CD8-positive, alpha-beta memory T cell (primary cell): ENCODE measurements around the gene TMEM63C. TPM values are rescaled to one million over a fixed set of nuclear protein-coding genes. Genes with fewer than 3 reads are reported as not detected.

ENCODE experiments used
- CTCF ChIA-PET: fragments of 350-600 bp; sonication (Branson Sonifier 250); formaldehyde crosslinking; loops from one replicate; lab custom pipeline; 2021; ENCODE audit warnings: antibody characterized with exemption; lab: Charles Lee
- POLR2A ChIA-PET: fragments of 350-600 bp; sonication (Branson Sonifier 250); formaldehyde crosslinking; loops from one replicate; lab custom pipeline; 2021; ENCODE audit warnings: antibody characterized with exemption; lab: Charles Lee
- DNase-seq, 5 donors: peaks; one replicate each; pipeline versions ENCODE4 v3.0.0 to v3.0.0-alpha.2; 2020 to 2022; ENCODE audit warnings: mixed read lengths in 1 of 5
- H3K27ac ChIP-seq: one replicate; pipeline ENCODE4 v1.7.0; 2013; ENCODE audit warnings: low read depth, mild to moderate bottlenecking, low read length, moderate library complexity
- H3K27me3 ChIP-seq: 2 replicates; pipeline ENCODE4 v1.7.0; 2013; ENCODE audit warnings: low read length, mild to moderate bottlenecking; ENCODE audit not compliant: insufficient read depth, poor library complexity, severe bottlenecking
- H3K36me3 ChIP-seq: 2 replicates; pipeline ENCODE4 v1.7.0; 2013; ENCODE audit warnings: mild to moderate bottlenecking, low read length, moderate library complexity; ENCODE audit not compliant: insufficient read depth
- H3K4me1 ChIP-seq: 2 replicates; pipeline ENCODE4 v1.7.0; 2013; ENCODE audit warnings: mild to moderate bottlenecking, low read length, moderate library complexity; ENCODE audit not compliant: insufficient read depth
- H3K4me3 ChIP-seq: 2 replicates; pipeline ENCODE4 v1.7.0; 2013; ENCODE audit warnings: mild to moderate bottlenecking, low read length
- H3K9me3 ChIP-seq: 2 replicates; pipeline ENCODE4 v1.7.0; 2013; ENCODE audit warnings: mild to moderate bottlenecking, low read length
- H3K27ac Mint-ChIP-seq, 8 donors: one replicate each; pipeline ENCODE4 v1.8.0; 2020 to 2021; ENCODE audit warnings: mixed read lengths in 8 of 8, mild to moderate bottlenecking in 6 of 8, inconsistent platforms in 3 of 8, moderate library complexity in 3 of 8
- H3K27me3 Mint-ChIP-seq, 2 donors: one replicate each; pipeline ENCODE4 v1.8.0; 2020 to 2021; ENCODE audit warnings: mixed read lengths in 2 of 2, mild to moderate bottlenecking in 1 of 2, moderate library complexity in 1 of 2
- H3K36me3 Mint-ChIP-seq, 3 donors: one replicate each; pipeline ENCODE4 v1.8.0; 2020 to 2021; ENCODE audit warnings: mixed read lengths in 3 of 3, inconsistent platforms in 1 of 3, mild to moderate bottlenecking in 1 of 3
- H3K4me1 Mint-ChIP-seq, 3 donors: one replicate each; pipeline ENCODE4 v1.8.0; 2020 to 2021; ENCODE audit warnings: mixed read lengths in 3 of 3, inconsistent platforms in 1 of 3, mild to moderate bottlenecking in 1 of 3
- H3K4me3 Mint-ChIP-seq, 7 donors: one replicate each; pipeline ENCODE4 v1.8.0; 2020 to 2021; ENCODE audit warnings: mixed read lengths in 7 of 7, mild to moderate bottlenecking in 6 of 7, moderate library complexity in 4 of 7, inconsistent platforms in 2 of 7
- H3K9me3 Mint-ChIP-seq, 5 donors: one replicate each; pipeline ENCODE4 v1.8.0; 2020 to 2022; ENCODE audit warnings: mixed read lengths in 5 of 5, mild to moderate bottlenecking in 3 of 5, moderate library complexity in 2 of 5, inconsistent platforms in 1 of 5
- polyA plus RNA-seq: library from polyadenylated mRNA; unstranded; fragments of 300-500 nt; fragmentation: Illumina TruSeq; gene quantifications from one replicate; pipeline ENCODE4 v1.2.3, GENCODE V29; 2021
- total RNA-seq, 2 experiments: library from RNA; stranded (reverse); gene quantifications; one replicate each; pipeline ENCODE4 v1.2.3, GENCODE V29; 2021

TMEM63C gene
- total and polyA plus RNA-seq, 3 experiments from 2014 or later: 0.28 to 0.68 (median 0.64) TPM

DNA sequence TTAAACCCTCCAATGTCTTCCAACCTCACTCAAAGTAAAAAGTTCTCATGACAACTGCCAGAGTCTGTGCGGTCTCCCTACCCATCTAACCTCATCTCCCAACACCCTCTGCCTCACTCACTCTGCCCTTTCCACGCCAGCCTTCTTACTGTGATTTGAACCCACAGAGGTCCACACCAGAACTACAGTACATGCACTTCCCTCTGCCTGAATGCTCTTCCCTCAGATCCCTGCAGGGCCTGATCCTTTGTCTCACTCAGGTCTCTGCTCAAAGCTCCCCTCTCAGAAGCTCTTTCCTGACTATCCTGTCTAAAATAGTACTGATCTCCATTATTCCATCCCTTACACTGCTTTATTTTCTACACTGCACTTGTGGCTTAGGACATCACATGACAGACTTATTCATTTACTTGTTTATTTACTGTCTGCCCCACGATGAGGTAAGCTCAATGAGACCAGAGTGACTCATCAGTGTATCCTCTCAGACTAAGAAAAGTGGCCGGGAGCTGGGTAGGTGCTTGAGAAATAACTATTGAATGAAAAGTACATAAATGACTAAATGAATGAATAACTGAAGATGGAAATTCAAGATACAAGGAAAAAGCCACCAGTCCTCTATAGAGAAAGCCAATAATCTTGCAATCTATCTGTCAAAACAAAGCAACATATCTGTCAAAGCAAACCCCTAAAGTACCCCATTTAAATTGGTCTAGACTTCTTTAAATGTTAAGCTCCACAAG lies 122.0 kb downstream of the TMEM63C start:
- POLR2A ChIA-PET: no interaction called here
- Mint-ChIP-seq H3K27me3 (peaks cover 0 to 1% of the 10 kb centered on the region in 2 donors), H3K36me3 (peaks cover 0 to 15% (median 11%) of the 10 kb centered on the region in 3 donors), H3K27ac (peak overlapping the region in 5 of 8 donors; percentile 2 to 74 (median 20)), H3K4me3 (peak overlapping the region in 1 of 7 donors; percentile 22), H3K9me3 (no peaks in the 10 kb centered on the region), H3K4me1 (peaks cover 0 to 12% (median 5%) of the 10 kb centered on the region in 3 donors)
- Histone ChIP-seq H3K27ac (no peak overlapping the region), H3K4me3 (no peak overlapping the region), H3K36me3 (no peaks in the 10 kb centered on the region), H3K4me1 (no peaks in the 10 kb centered on the region), H3K9me3 (no peaks in the 10 kb centered on the region), H3K27me3 (no peaks in the 10 kb centered on the region)
- DNase-seq: no peak
- CTCF ChIA-PET: interaction anchor here (5.6 kb wide), 1 partner anchor 11 kb away, joined by 50 read pairs; no protein-coding TSS in a partner anchor

DNA sequence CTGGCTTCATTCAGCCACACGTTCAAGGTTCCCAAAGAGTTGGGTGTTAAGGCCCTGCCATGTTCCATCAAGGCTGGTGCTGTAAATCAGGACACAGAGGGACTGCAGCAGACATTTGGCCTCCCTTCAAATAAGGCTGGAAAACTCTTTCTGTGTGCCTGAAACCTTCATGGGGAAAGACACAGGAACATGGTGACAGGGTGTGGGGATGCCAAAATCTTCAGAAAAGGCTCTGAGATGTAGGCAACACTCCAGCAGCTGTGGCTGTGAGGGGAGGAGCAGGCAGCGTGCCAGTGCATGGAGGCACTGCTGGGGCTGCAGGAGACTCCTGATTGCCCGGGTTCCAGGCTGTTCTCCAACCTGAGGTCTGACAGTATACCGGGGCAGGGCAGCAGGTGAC lies 124.1 kb downstream of the TMEM63C start:
- Mint-ChIP-seq H3K4me1 (peaks cover 0 to 12% (median 5%) of the 10 kb centered on the region in 3 donors), H3K4me3 (no peak overlapping the region), H3K27ac (no peak overlapping the region), H3K36me3 (peaks cover 0 to 10% (median 8%) of the 10 kb centered on the region in 3 donors), H3K27me3 (peaks cover 0 to 1% of the 10 kb centered on the region in 2 donors), H3K9me3 (no peaks in the 10 kb centered on the region)
- Histone ChIP-seq H3K4me3 (no peak overlapping the region), H3K9me3 (no peaks in the 10 kb centered on the region), H3K27me3 (no peaks in the 10 kb centered on the region), H3K4me1 (no peaks in the 10 kb centered on the region), H3K27ac (no peak overlapping the region), H3K36me3 (no peaks in the 10 kb centered on the region)
- ChIA-PET POLR2A (no interaction called here), CTCF (interaction anchor here (5.6 kb wide), 1 partner anchor 9 kb away, joined by 50 read pairs; no protein-coding TSS in a partner anchor)
- no peak for DNase-seq

DNA sequence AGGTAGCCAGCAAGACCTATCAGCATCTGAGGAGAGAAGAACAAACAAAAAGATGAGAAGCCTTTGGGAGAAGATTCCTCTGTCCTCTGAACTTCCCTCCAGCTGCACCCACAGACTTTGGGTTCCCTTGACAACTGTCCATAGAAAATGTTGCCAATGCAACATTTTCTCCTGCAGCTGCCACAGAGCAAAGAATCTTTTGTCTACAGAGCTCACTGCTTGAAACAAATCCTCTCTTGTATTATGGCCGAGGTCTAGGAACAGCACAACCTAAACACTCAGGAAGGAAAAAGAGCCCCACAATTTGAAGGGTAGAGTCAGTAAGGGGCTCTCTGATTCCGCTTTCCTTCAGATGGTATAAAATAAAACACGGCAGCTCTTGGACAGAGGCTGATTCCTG lies 124.8 kb downstream of the TMEM63C start:
- DNase-seq: no peak
- Mint-ChIP-seq H3K9me3 (no peaks in the 10 kb centered on the region), H3K36me3 (peaks cover 0 to 10% (median 9%) of the 10 kb centered on the region in 3 donors), H3K27ac (no peak overlapping the region), H3K4me1 (peaks cover 0 to 12% (median 5%) of the 10 kb centered on the region in 3 donors), H3K4me3 (no peak overlapping the region), H3K27me3 (peaks cover 0 to 1% of the 10 kb centered on the region in 2 donors)
- Histone ChIP-seq H3K4me1 (no peaks in the 10 kb centered on the region), H3K27me3 (no peaks in the 10 kb centered on the region), H3K36me3 (no peaks in the 10 kb centered on the region), H3K27ac (no peak overlapping the region), H3K4me3 (no peak overlapping the region), H3K9me3 (no peaks in the 10 kb centered on the region)
- ChIA-PET CTCF (interaction anchor here (1.5 to 1.9 kb wide), 3 partner anchors 10 to 236 kb away, joined by 5 to 11 read pairs (median 5); partner anchors contain the start of genes GSTZ1 and POMT2), POLR2A (no interaction called here)

DNA sequence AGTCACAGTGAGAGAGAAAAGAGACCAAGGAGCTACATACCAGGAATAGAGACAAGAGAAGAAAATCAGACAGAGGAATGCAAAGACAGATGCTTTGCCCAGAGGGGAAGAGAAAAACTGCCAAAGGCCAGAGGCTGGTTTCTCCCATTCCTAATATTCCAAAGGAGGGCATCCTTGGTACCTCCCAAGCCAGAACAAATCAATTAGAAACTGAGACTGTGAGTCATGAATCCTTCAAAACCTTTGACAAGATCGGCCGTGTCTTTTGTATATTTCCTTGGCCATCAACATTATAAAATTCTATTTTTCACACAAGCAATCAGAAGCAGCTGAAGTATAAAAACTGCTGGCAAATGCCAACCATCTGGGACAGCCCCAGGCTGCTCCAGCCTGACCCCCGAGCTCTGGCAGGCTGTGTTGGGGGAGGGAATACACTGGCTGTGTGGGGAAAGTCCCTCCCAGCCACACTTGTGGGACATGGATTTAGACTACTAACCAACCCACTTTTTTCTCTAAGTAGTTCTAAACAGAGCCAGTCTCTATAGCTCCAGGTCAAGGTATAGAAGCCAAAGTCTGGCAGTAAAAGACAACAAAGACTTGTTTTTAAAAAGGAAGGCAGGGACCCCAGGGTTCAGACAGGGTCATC lies 125.4 kb downstream of the TMEM63C start:
- H3K27ac ChIP-seq: no peak overlapping the region
- DNase-seq: no peak
- ChIA-PET CTCF (interaction anchor here (0.7 to 1.9 kb wide), 4 partner anchors 9 to 1155 kb away, joined by 3 to 11 read pairs (median 5); partner anchors contain the start of genes GSTZ1 and POMT2), POLR2A (no interaction called here)
- no peaks in the 10 kb centered on the region for H3K27me3 ChIP-seq
- Mint-ChIP-seq H3K4me1 (peaks cover 0 to 12% (median 5%) of the 10 kb centered on the region in 3 donors), H3K27ac (peak overlapping the region in 1 of 8 donors; percentile 42), H3K27me3 (peaks cover 0 to 1% of the 10 kb centered on the region in 2 donors), H3K4me3 (no peak overlapping the region), H3K9me3 (no peaks in the 10 kb centered on the region), H3K36me3 (peaks cover 0 to 10% (median 9%) of the 10 kb centered on the region in 3 donors)
- no peaks in the 10 kb centered on the region for H3K36me3 ChIP-seq
- no peaks in the 10 kb centered on the region for H3K4me1 ChIP-seq
- H3K4me3 ChIP-seq: no peak overlapping the region
- H3K9me3 ChIP-seq: no peaks in the 10 kb centered on the region

Other genes starting within 250 kb of the TMEM63C start
- 10 to 100 TPM; 25.6 to 27.2 TPM for gene IRF2BPL, start 153.1 kb upstream of the TMEM63C start, total RNA-seq
- gene IRF2BPL, start 153.1 kb upstream of the TMEM63C start, polyA plus RNA-seq: 3.7 TPM
- gene CIPC, start 83.5 kb upstream of the TMEM63C start, total RNA-seq: 10 to 100 TPM; 10.5 to 12.7 TPM
- 6.2 TPM for gene CIPC, start 83.5 kb upstream of the TMEM63C start, polyA plus RNA-seq
- gene ZDHHC22, start 40.0 kb upstream of the TMEM63C start, total RNA-seq: not detected
- not detected for gene ZDHHC22, start 40.0 kb upstream of the TMEM63C start, polyA plus RNA-seq
- gene NGB, start 89.4 kb downstream of the TMEM63C start, total RNA-seq: not detected
- not detected for gene NGB, start 89.4 kb downstream of the TMEM63C start, polyA plus RNA-seq
- gene POMT2, start 139.1 kb downstream of the TMEM63C start, total RNA-seq: 10 to 100 TPM; 19.0 to 21.6 TPM
- 1.7 TPM for gene POMT2, start 139.1 kb downstream of the TMEM63C start, polyA plus RNA-seq
- gene GSTZ1, start 139.2 kb downstream of the TMEM63C start, total RNA-seq: 10 to 100 TPM; 16.8 to 20.1 TPM
- 5.4 TPM for gene GSTZ1, start 139.2 kb downstream of the TMEM63C start, polyA plus RNA-seq
- gene TMED8, start 195.3 kb downstream of the TMEM63C start, total RNA-seq: 10 to 100 TPM; 20.9 to 22.2 TPM
- gene TMED8, start 195.3 kb downstream of the TMEM63C start, polyA plus RNA-seq: 3.2 TPM
- 1 to 10 TPM in 1 of 2 experiments, under 1 TPM in 1; 0.83 to 1.0 TPM for gene SAMD15, start 195.6 kb downstream of the TMEM63C start, total RNA-seq
- gene SAMD15, start 195.6 kb downstream of the TMEM63C start, polyA plus RNA-seq: 0.08 TPM
- under 1 TPM; 0.40 to 0.42 TPM for gene NOXRED1, start 241.7 kb downstream of the TMEM63C start, total RNA-seq
- gene NOXRED1, start 241.7 kb downstream of the TMEM63C start, polyA plus RNA-seq: not detected